ENCODE data around the gene KRT17.
"Not testable (repeated sequence)": the region's sequence is repeated elsewhere in the genome, so short reads cannot be mapped to it uniquely, and the experiment has no call there.

KRT17 gene

DNA sequence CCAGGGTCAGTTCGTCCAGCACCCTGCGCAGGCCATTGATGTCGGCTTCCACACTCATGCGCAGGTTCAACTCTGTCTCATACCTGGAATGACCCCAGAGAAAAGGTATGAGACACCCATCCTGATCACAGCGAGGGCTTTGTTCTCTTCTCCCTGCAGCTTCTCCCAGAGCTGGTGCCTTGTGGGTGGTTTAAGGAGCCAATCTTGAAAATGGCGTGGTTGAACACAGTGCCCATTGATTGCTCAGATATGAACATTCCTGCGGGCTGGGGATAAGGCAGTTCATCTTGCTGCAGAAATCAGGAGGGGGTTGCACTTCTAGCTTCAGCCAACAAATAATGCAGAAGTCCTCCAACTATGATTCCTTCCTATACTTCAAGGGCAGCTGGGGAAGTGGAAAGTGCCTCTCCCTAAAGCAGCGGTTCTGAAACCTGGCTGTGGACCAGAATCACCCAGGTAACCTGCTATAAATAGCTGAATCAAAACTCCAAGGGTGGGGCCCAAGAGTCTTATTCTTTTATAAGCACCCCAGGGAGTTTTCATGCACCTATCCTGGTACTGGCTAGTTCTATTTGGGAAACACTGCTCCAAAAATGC, 39.9 kb downstream of the KRT17 start:
- not testable (repeated sequence) for H2BK5ac ChIP-seq (ENCODE audit: low read depth, low read length, poor library complexity); H3K23ac ChIP-seq (ENCODE audit: low read length); H3K4ac ChIP-seq (ENCODE audit: low read depth, low read length); H2AK5ac ChIP-seq (ENCODE audit: low read length); DNase-seq; H3K9me3 ChIP-seq (ENCODE audit: insufficient read depth, low read depth, low read length); H3K79me1 ChIP-seq (ENCODE audit: low read length); H3K79me2 ChIP-seq (ENCODE audit: control insufficient read depth, insufficient read depth, low read length, poor library complexity); H4K12ac ChIP-seq (ENCODE audit: low read depth, low read length); H3K27me3 ChIP-seq (ENCODE audit: insufficient read depth, low read length); H3K14ac ChIP-seq (ENCODE audit: low read length); H2BK12ac ChIP-seq (ENCODE audit: low read length); H3K18ac ChIP-seq (ENCODE audit: low read length); H2BK120ac ChIP-seq (ENCODE audit: insufficient read depth, low read length, poor library complexity); H3K4me1 ChIP-seq (ENCODE audit: control insufficient read depth in 1 of 2, insufficient read depth in 2 of 2, low read length in 2 of 2); H2AFZ ChIP-seq (ENCODE audit: insufficient read depth, low read length, poor library complexity); H3K9ac ChIP-seq (ENCODE audit: low read length); H4K91ac ChIP-seq (ENCODE audit: low read depth, low read length); H3K4me2 ChIP-seq (ENCODE audit: low read length); H3K4me3 ChIP-seq (ENCODE audit: low read depth, low read length); H3K27ac ChIP-seq (ENCODE audit: low read depth, low read length); H4K8ac ChIP-seq (ENCODE audit: low read depth, low read length); H3K36me3 ChIP-seq (ENCODE audit: control insufficient read depth in 1 of 2, insufficient read depth in 2 of 2, low read length in 2 of 2)
- WGBS (ENCODE audit: extremely low coverage, insufficient coverage, insufficient read length): no CpG with 5 or more reads among the region's 8 CpGs

DNA sequence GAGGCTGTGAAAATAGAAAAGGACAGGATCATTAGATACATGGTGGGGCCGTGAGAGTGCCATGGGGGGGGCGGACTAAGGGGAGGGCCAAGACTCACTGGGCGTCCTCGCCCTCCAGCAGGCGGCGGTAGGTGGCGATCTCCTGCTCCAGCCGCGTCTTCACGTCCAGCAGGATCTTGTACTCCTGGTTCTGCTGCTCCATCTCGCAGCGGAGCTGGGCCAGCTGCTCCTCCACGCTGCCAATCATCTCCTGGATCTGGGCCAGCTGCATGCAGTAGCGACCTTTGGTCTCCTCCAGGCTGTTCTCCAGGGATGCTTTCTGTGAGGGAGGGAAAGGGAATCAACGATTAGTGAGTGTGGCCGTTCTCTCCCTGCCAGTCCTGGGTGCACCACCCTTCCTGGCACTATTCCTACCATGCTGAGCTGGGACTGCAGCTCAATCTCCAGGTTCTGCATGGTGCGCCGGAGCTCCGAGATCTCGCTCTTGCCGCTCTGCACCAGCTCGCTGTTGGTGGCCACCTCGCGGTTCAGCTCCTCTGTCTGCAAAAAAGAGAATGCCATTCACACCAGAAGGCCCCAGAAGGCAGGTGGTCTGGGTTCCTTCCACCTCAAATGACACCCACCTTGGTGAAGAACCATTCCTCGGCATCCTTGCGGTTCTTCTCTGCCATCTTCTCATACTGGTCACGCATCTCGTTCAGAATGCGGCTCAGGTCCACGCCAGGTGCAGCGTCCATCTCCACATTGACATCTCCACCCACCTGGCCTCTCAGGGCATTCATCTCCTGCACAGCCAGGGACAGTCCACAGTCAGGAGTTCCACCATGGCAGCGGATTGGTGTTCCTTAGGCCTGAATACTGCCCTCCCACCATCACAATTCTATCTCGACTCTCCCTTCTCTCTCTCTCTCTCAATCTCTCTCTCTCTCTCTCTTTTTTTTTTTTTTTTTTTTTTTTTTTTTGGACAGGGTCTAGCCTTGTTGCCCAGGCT, 40.9 kb downstream of the KRT17 start:
- H4K8ac ChIP-seq (ENCODE audit: low read depth, low read length): no peak overlapping the region
- H3K14ac ChIP-seq (ENCODE audit: low read length): no peak overlapping the region
- no peak overlapping the region for H2BK12ac ChIP-seq (ENCODE audit: low read length)
- H3K36me3 ChIP-seq (ENCODE audit: control insufficient read depth in 1 of 2, insufficient read depth in 2 of 2, low read length in 2 of 2): no peaks in the 10 kb centered on the region
- H4K12ac ChIP-seq (ENCODE audit: low read depth, low read length): no peak overlapping the region
- no peak overlapping the region for H3K27ac ChIP-seq (ENCODE audit: low read depth, low read length)
- H3K79me2 ChIP-seq (ENCODE audit: control insufficient read depth, insufficient read depth, low read length, poor library complexity): no peaks in the 10 kb centered on the region
- DNase-seq: peak; percentile 23 to 53
- H3K18ac ChIP-seq (ENCODE audit: low read length): no peak overlapping the region
- H2BK5ac ChIP-seq (ENCODE audit: low read depth, low read length, poor library complexity): no peak overlapping the region
- no peaks in the 10 kb centered on the region for H3K27me3 ChIP-seq (ENCODE audit: insufficient read depth, low read length)
- H2BK120ac ChIP-seq (ENCODE audit: insufficient read depth, low read length, poor library complexity): no peak overlapping the region
- 100% methylated on average over 1 of the region's 33 CpGs for WGBS (ENCODE audit: extremely low coverage, insufficient coverage, insufficient read length)
- H3K4me3 ChIP-seq (ENCODE audit: low read depth, low read length): no peak overlapping the region
- H3K9ac ChIP-seq (ENCODE audit: low read length): no peak overlapping the region
- H3K79me1 ChIP-seq (ENCODE audit: low read length): peaks cover 5% of the 10 kb centered on the region
- H3K4me2 ChIP-seq (ENCODE audit: low read length): no peak overlapping the region
- H3K9me3 ChIP-seq (ENCODE audit: insufficient read depth, low read depth, low read length): peaks cover 2% of the 10 kb centered on the region
- no peak overlapping the region for H2AFZ ChIP-seq (ENCODE audit: insufficient read depth, low read length, poor library complexity)
- no peak overlapping the region for H3K4ac ChIP-seq (ENCODE audit: low read depth, low read length)
- H3K23ac ChIP-seq (ENCODE audit: low read length): no peak overlapping the region
- H2AK5ac ChIP-seq (ENCODE audit: low read length): no peak overlapping the region
- no peak overlapping the region for H4K91ac ChIP-seq (ENCODE audit: low read depth, low read length)
- H3K4me1 ChIP-seq (ENCODE audit: control insufficient read depth in 1 of 2, insufficient read depth in 2 of 2, low read length in 2 of 2): peaks cover 6 to 10% of the 10 kb centered on the region in 2 experiments

DNA sequence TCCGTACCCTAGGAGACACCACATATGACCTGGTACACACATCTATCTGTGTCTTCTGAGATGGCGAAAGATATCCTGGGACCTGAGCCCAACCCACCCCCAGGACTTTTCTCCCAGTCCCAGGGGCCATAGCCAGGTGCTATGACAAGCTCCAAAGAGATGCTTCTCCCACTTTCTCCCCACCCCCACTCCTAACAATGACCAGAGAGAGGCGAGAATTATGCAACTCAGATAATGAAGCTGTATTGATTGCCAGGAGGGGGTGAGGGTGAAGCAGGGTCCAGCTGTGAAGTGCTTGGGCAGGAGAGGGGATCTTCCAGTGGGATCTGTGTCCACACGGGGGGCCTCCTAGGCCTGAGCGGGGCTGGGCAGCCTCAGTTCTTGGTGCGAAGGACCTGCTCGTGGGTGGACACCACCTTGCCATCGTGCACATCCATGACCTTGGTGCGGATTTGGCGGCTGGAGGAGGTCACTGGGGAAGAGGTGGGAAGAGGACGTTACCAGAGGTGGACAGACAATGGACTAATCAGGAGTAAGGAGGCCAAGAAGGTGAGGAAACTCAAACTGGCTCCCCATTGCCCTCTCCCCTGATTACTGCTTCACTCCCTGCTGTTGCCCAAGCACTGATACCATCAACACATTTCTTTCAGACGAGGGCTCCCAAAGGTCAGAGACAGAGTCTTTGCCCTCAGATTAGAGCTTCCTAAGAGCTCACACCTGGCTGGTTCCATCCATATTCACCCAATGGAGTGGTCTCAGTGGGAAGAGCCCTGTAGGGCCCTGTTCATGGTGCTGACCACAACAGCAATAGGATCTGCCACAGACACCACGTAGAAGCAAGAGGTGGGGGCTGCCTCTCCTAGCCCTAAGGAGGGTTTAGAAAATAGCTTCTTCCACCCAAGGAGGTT, 42.1 kb downstream of the KRT17 start:
- H3K79me1 ChIP-seq (ENCODE audit: low read length); H2BK120ac ChIP-seq (ENCODE audit: insufficient read depth, low read length, poor library complexity); H3K14ac ChIP-seq (ENCODE audit: low read length); H3K27me3 ChIP-seq (ENCODE audit: insufficient read depth, low read length); H3K18ac ChIP-seq (ENCODE audit: low read length); H3K4me3 ChIP-seq (ENCODE audit: low read depth, low read length); H3K4me2 ChIP-seq (ENCODE audit: low read length); H3K9me3 ChIP-seq (ENCODE audit: insufficient read depth, low read depth, low read length); H3K9ac ChIP-seq (ENCODE audit: low read length); H3K36me3 ChIP-seq (ENCODE audit: control insufficient read depth in 1 of 2, insufficient read depth in 2 of 2, low read length in 2 of 2); H3K23ac ChIP-seq (ENCODE audit: low read length); H2AK5ac ChIP-seq (ENCODE audit: low read length); H3K4me1 ChIP-seq (ENCODE audit: control insufficient read depth in 1 of 2, insufficient read depth in 2 of 2, low read length in 2 of 2); H3K79me2 ChIP-seq (ENCODE audit: control insufficient read depth, insufficient read depth, low read length, poor library complexity); H4K12ac ChIP-seq (ENCODE audit: low read depth, low read length); H3K4ac ChIP-seq (ENCODE audit: low read depth, low read length); H2BK12ac ChIP-seq (ENCODE audit: low read length); H4K8ac ChIP-seq (ENCODE audit: low read depth, low read length); H3K27ac ChIP-seq (ENCODE audit: low read depth, low read length); H2AFZ ChIP-seq (ENCODE audit: insufficient read depth, low read length, poor library complexity); H2BK5ac ChIP-seq (ENCODE audit: low read depth, low read length, poor library complexity); H4K91ac ChIP-seq (ENCODE audit: low read depth, low read length): not testable (repeated sequence)
- no CpG with 5 or more reads among the region's 13 CpGs for WGBS (ENCODE audit: extremely low coverage, insufficient coverage, insufficient read length)
- peak; percentile 68 to 72 for DNase-seq

- Histone ChIP-seq H3K18ac (ENCODE audit: low read length) (no peak overlapping the region), H3K9ac (ENCODE audit: low read length) (no peak overlapping the region), H2BK12ac (ENCODE audit: low read length) (no peak overlapping the region), H3K4me3 (ENCODE audit: low read depth, low read length) (no peak overlapping the region), H4K12ac (ENCODE audit: low read depth, low read length) (no peak overlapping the region), H3K27ac (ENCODE audit: low read depth, low read length) (no peak overlapping the region), H2BK120ac (ENCODE audit: insufficient read depth, low read length, poor library complexity) (no peak overlapping the region), H4K8ac (ENCODE audit: low read depth, low read length) (no peak overlapping the region), H2BK5ac (ENCODE audit: low read depth, low read length, poor library complexity) (no peak overlapping the region), H3K4ac (ENCODE audit: low read depth, low read length) (no peak overlapping the region), H3K36me3 (ENCODE audit: control insufficient read depth in 1 of 2, insufficient read depth in 2 of 2, low read length in 2 of 2) (no peaks in the 10 kb centered on the region), H2AFZ (ENCODE audit: insufficient read depth, low read length, poor library complexity) (no peak overlapping the region), H4K91ac (ENCODE audit: low read depth, low read length) (no peak overlapping the region), H3K79me2 (ENCODE audit: control insufficient read depth, insufficient read depth, low read length, poor library complexity) (no peaks in the 10 kb centered on the region), H3K4me1 (ENCODE audit: control insufficient read depth in 1 of 2, insufficient read depth in 2 of 2, low read length in 2 of 2) (peaks cover 6 to 10% of the 10 kb centered on the region in 2 experiments), H2AK5ac (ENCODE audit: low read length) (no peak overlapping the region), H3K4me2 (ENCODE audit: low read length) (no peak overlapping the region), H3K14ac (ENCODE audit: low read length) (no peak overlapping the region), H3K23ac (ENCODE audit: low read length) (no peak overlapping the region), H3K79me1 (ENCODE audit: low read length) (peaks cover 5% of the 10 kb centered on the region), H3K27me3 (ENCODE audit: insufficient read depth, low read length) (no peaks in the 10 kb centered on the region), H3K9me3 (ENCODE audit: insufficient read depth, low read depth, low read length) (peaks cover 2% of the 10 kb centered on the region)
- peak in 1 of 2 donors; percentile 19 for DNase-seq
- no CpG with 5 or more reads among the region's 4 CpGs for WGBS (ENCODE audit: extremely low coverage, insufficient coverage, insufficient read length)
These were observed 42.9 kb downstream of the KRT17 start for GRCh38 chr17:41581366-41582060.
